ENCODE results near the gene NIBAN1.
A peak's percentile ranks its signal among the peaks of the same experiment; 100 is the strongest.
"Not testable (repeated sequence)": the region's sequence is repeated elsewhere in the genome, so short reads cannot be mapped to it uniquely, and the experiment has no call there.

The NIBAN1 gene

DNA sequence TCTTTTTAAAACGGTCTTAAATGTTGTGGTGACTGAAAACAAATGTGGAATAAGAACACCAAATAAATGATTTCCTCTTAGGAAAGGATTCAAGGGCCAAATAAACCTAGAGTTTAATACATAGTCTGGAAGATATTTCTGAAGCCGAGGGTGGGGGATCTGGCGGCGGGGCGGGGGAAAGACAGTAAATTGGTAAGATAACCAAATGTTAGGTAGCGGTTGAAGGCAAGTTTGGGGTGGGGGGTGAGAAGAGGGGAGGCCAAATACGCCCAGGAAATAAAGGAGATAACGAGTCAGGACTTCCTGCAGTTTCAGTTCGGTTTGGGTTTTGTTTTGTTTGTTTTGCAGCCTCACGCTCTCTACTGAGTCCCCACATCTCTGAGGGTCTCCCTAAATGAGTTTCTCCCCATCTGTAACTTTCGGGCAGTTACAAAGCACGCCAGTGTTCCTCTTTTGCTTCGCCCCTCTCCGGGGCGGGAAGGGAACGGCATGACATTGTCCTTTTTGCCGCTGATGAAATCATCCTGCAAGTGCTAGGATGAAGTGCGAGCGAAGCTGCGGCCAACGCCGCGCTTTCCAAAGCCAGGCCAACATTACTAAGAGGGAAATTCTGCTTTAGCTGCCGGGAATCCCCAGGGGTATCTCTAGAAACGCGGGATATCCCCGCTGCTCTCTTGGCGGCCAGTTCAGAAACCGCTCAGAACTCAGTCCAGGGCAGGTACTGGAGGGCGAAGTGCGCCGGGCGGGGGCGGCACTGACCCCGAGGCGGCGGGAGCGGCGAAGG, 844 bp downstream of the NIBAN1 start:
- peak; percentile 57 for DNase-seq

GRCh38 chr1:184972315-184973055, 1.8 kb downstream of the NIBAN1 start:
- no peak for DNase-seq

DNA sequence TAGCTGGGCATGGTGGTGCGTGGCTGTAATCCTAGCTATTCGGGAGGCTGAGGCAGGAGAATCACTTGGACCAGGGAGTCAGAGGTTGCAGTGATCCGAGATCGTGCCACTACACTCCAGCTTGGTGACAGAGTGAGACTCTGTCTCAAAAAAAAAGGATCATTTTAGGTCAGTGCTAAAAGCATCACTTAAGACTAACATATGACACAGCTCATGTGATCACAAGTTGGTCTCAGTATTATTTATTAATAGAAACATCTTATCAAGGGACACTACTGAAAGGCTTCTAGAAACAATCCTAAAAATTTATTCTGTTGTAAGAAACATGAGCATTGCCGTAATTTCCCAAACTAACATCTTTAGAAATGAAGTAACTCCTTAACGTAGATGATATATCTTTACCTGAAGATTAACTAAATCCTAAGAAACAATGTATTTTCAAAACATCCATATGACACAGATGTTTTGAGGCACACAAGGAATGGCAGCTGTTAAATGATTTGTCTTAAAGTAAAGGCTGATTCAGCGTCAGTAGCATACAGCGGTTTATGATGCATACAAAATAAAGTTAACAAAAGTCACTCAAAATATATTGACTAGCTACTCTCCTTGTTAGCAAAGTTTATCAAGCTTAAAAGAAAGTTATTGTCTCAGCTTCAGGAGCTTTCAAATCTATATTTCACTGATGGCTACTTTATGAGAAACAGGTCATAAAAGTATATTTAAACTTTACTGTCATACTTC, 2.6 kb downstream of the NIBAN1 start:
- no peak for DNase-seq

DNA sequence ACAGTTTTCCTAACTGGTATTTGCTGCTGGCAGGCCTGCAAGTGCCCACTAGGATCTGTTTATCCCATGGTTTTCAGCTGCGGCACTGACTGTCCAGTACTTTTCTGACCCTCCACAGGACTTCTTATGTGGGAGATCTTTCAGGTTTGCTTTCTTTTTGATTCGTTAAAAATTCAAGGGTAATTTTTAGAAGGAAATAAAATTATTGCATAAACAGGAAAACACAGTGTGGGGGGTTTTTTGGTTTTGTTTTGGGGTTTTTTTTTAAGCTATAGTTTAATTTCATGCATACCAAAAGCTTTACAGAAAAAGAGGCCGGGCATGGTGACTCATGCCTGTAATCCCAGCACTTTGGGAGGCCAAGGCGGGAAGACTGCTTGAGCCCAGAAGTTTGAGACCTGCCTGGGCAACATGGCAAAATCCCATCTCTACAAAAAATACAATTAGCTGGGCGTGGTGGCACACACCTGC, 3.6 kb downstream of the NIBAN1 start:
- DNase-seq = no peak

GRCh38 chr1:184966989-184967388, 7.3 kb downstream of the NIBAN1 start:
- no peak for DNase-seq

GRCh38 chr1:184965944-184966860, 8.1 kb downstream of the NIBAN1 start:
- no peak for DNase-seq

- DNase-seq = no peak
These were observed 8.9 kb downstream of the NIBAN1 start for GRCh38 chr1:184965439-184965838.

- DNase-seq = no peak
These were observed 14.7 kb downstream of the NIBAN1 start for GRCh38 chr1:184959626-184960025.

GRCh38 chr1:184958554-184959353, 15.6 kb downstream of the NIBAN1 start:
- no peak for DNase-seq

- not testable (repeated sequence) for DNase-seq
These were observed 16.4 kb downstream of the NIBAN1 start for GRCh38 chr1:184957901-184958300.

DNA sequence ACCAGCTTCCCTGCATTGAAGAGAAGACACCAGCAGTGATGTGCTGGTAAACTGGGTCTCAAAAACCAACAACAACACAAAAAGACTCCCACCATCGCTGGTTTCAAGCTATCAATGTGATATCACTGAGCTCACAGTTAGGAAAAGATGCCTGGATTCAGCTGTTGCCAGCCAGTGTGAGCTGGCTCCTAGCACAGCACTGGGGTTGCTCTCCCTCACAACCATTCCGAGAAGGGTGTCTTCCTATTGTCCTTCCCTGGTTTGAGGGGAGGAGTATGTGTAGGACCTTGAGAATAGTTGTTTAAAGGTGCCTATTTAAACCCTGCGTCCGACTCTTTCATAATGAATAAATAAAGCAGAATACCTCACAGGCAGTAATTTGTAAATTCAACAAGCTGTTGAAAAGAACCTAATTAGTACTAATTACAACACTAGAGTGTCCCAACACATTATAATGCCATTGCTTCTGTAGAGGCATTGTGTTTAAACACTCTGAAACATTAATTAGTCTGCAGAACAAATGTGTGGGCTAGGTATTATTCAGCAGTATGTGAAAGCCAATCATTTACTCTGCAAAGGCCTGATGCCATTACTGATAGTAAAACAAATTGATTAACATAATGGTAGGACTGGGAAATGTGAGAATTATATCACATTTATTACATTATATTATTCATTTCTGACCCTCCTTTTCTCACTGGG, 17.2 kb downstream of the NIBAN1 start:
- no peak for DNase-seq

GRCh38 chr1:184954232-184954995, 19.9 kb downstream of the NIBAN1 start:
- no peak for DNase-seq

DNA sequence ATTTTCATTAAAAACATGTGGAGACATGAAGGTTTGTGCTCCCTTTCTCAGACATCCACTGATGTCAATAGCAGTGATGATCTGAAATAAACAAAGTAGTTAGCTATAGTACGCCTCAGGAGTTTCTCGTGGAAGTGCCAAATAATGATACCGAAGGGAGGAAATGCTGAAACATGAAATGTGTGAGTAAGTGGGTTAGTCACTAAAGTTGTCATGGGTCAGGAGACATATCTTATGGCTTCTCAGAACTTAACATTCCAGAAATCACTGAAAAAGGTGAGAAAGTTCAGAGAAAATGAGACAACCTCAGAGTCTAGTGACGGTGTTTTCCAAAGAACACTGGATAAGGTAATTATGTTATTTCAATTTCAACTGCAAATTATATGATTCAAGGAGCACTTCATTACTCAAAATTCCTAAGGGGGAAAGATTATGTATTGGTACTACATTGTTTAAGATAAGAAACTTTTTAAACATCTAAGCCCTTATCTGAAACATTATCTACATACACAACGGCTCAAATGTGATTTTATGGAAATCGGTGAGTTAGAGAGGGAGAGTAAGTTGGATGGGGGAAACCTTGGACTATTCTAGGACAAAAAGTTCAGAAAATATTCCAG, 20.6 kb downstream of the NIBAN1 start:
- DNase-seq = no peak

DNA sequence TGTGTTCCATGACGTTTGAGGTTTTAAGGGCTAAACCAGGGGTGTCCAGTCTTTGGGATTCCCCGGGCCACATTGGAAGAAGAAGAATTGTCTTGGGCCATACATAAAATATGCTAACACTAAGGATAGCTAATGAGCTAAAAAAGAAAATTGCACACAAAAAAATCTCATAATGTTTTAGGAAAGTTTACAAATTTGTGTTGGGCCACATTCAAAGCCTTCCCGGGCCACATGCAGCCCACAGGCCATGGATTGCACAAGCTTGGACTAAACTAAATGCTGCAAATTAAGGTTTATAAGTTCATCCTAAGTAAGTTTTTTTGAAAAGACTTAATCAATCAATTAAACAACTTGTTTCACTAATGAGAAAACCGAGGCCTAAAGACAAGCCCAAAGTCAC, 21.9 kb downstream of the NIBAN1 start:
- DNase-seq = no peak

DNA sequence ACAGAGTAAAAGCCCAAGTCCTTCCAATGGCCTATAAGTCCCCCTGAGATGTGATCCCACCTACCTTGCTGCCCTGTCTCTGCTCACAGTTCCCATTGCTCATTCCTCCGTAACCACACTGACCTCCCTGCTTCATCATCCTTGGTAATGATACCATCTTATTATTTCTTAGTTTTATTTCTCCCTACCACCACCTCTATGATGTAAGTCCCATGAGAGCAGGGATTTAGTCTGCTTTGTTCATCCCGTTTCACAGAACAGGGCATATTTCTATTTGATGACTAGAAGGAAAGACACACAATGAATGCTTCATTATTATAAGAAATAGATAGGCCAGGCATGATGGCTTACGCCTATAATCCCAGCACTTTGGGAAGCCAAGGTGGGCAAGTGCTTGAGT, 22.5 kb downstream of the NIBAN1 start:
- DNase-seq = no peak

GRCh38 chr1:184950906-184951305, 23.4 kb downstream of the NIBAN1 start:
- no peak for DNase-seq

- no peak for DNase-seq
These were observed 24.1 kb downstream of the NIBAN1 start for GRCh38 chr1:184950227-184950626.

- DNase-seq = no peak
These were observed 26.6 kb downstream of the NIBAN1 start for GRCh38 chr1:184947497-184948256.
